Right atrium auricular region (tissue), 2 donors: ENCODE results near the gene DUSP28. TPM values are rescaled to one million over a fixed set of nuclear protein-coding genes. Genes with fewer than 3 reads are reported as not detected.

Source experiments
- DNase-seq: peaks from one replicate; pipeline ENCODE4 v3.0.0-alpha.2; 2019; ENCODE audit warnings: low spot score
- H3K27ac ChIP-seq, 2 donors: fragments of 200-600 bp; sonication (generic); 1 replicate in 1 of 2; 2 replicates in 1 of 2; pipeline ENCODE4 v1.5.1; 2016 to 2019
- H3K27me3 ChIP-seq, 2 donors: fragments of 200-600 bp; sonication (generic); one replicate each; pipeline versions ENCODE4 v1.5.1 to v1.6.0; 2017 to 2019
- H3K36me3 ChIP-seq: fragments of 200-600 bp; sonication (generic); one replicate; pipeline ENCODE4 v1.5.1; 2016
- H3K4me1 ChIP-seq, 2 donors: fragments of 200-600 bp; sonication (generic); one replicate each; pipeline versions ENCODE4 v1.5.1 to v1.6.0; 2017 to 2019
- H3K4me3 ChIP-seq, 2 donors: fragments of 200-600 bp; sonication (generic); 1 replicate in 1 of 2; 2 replicates in 1 of 2; pipeline ENCODE4 v1.5.1; 2017 to 2019; ENCODE audit warnings: mild to moderate bottlenecking in 1 of 2, moderate library complexity in 1 of 2
- H3K9me3 ChIP-seq, 2 donors: fragments of 200-600 bp; sonication (generic); one replicate each; pipeline ENCODE4 v1.5.1; 2019
- CTCF ChIP-seq, 2 donors: fragments of 200-600 bp; sonication (generic); IDR thresholded peaks; one replicate each; pipeline ENCODE4 v1.5.1; 2019; ENCODE audit warnings: antibody characterized with exemption in 2 of 2
- total RNA-seq, 2 donors: library from RNA; depleted of rRNA; stranded (reverse); fragments of >200 nt; gene quantifications; one replicate each; pipeline ENCODE4 v1.1.0, GENCODE V29; 2016

DUSP28 gene
- total RNA-seq, 2 donors from 2014 or later, result 12.0 to 17.5 TPM

GRCh38 chr2:240513549-240514287 lies 46.4 kb upstream of the DUSP28 start:
- TF ChIP-seq CTCF (IDR thresholded peaks at IDR 0.05), result peak; percentile 64 to 86
- H3K4me1 ChIP-seq, result peaks cover 0 to 9% of the 10 kb centered on the region in 2 donors
- no peak overlapping the region for H3K4me3 ChIP-seq
- no peaks in the 10 kb centered on the region for H3K9me3 ChIP-seq
- no peaks in the 10 kb centered on the region for H3K36me3 ChIP-seq
- peak; percentile 85 for DNase-seq
- H3K27me3 ChIP-seq, result no peaks in the 10 kb centered on the region
- no peak overlapping the region for H3K27ac ChIP-seq

GRCh38 chr2:240514631-240515030 lies 45.5 kb upstream of the DUSP28 start:
- no peak for DNase-seq
- H3K4me3 ChIP-seq, result no peak overlapping the region
- no peaks in the 10 kb centered on the region for H3K9me3 ChIP-seq

GRCh38 chr2:240517342-240517741 lies 42.8 kb upstream of the DUSP28 start:
- Histone ChIP-seq H3K9me3 (no peaks in the 10 kb centered on the region), H3K4me1 (peaks cover 0 to 22% of the 10 kb centered on the region in 2 donors), H3K27ac (no peak overlapping the region), H3K36me3 (no peaks in the 10 kb centered on the region), H3K27me3 (no peaks in the 10 kb centered on the region), H3K4me3 (no peak overlapping the region)
- TF ChIP-seq CTCF (IDR thresholded peaks at IDR 0.05), result no peak
- DNase-seq, result no peak

More at GRCh38 chr2:240514631-240515030, 45.5 kb upstream of the DUSP28 start:
- no peak for TF ChIP-seq CTCF (IDR thresholded peaks at IDR 0.05)
- Histone ChIP-seq H3K36me3 (no peaks in the 10 kb centered on the region), H3K27me3 (no peaks in the 10 kb centered on the region), H3K27ac (no peak overlapping the region), H3K4me1 (peaks cover 0 to 14% of the 10 kb centered on the region in 2 donors)

GRCh38 chr2:240518981-240519380 lies 41.2 kb upstream of the DUSP28 start:
- no peak for TF ChIP-seq CTCF (IDR thresholded peaks at IDR 0.05)
- no peak for DNase-seq
- Histone ChIP-seq H3K9me3 (no peaks in the 10 kb centered on the region), H3K4me3 (no peak overlapping the region), H3K27me3 (no peaks in the 10 kb centered on the region), H3K4me1 (peaks cover 0 to 17% of the 10 kb centered on the region in 2 donors), H3K27ac (no peak overlapping the region), H3K36me3 (peaks cover 9% of the 10 kb centered on the region)

GRCh38 chr2:240519396-240520129 lies 40.6 kb upstream of the DUSP28 start:
- no peaks in the 10 kb centered on the region for H3K9me3 ChIP-seq
- peaks cover 9% of the 10 kb centered on the region for H3K36me3 ChIP-seq
- H3K27ac ChIP-seq, result no peak overlapping the region
- no peak for TF ChIP-seq CTCF (IDR thresholded peaks at IDR 0.05)
- peak overlapping the region in 1 of 2 donors; percentile 6 for H3K4me3 ChIP-seq
- no peaks in the 10 kb centered on the region for H3K27me3 ChIP-seq
- DNase-seq, result no peak
- H3K4me1 ChIP-seq, result peaks cover 0 to 13% of the 10 kb centered on the region in 2 donors
